H9 (cell line): ENCODE results near the gene EIF4E1B. TPM values are rescaled to one million over a fixed set of nuclear protein-coding genes. Genes with fewer than 3 reads are reported as not detected.

Experiments
- DNase-seq: peaks from one replicate; pipeline ENCODE4 v3.0.0-alpha.2; 2017
- H2AFZ ChIP-seq: one replicate; pipeline ENCODE4 v1.6.1; 2013; ENCODE audit warnings: mild to moderate bottlenecking, low read length, control low read depth, moderate library complexity
- H2AK5ac ChIP-seq: 2 replicates; pipeline ENCODE4 v1.6.1; 2013; ENCODE audit warnings: low read length, control low read depth, mixed read lengths; ENCODE audit not compliant: insufficient read length
- H2BK120ac ChIP-seq: one replicate; pipeline ENCODE4 v1.6.1; 2013; ENCODE audit warnings: low read depth, mild to moderate bottlenecking, low read length, control low read depth, inconsistent platforms; ENCODE audit not compliant: poor library complexity, severe bottlenecking
- H2BK12ac ChIP-seq: 2 replicates; pipeline ENCODE4 v1.6.1; 2013; ENCODE audit warnings: low read length, control low read depth, mixed read lengths, low read depth; ENCODE audit not compliant: insufficient read length
- H2BK15ac ChIP-seq: 2 replicates; pipeline ENCODE4 v1.6.1; 2013; ENCODE audit warnings: low read depth, low read length, control low read depth
- H2BK20ac ChIP-seq: one replicate; pipeline ENCODE4 v1.6.1; 2013; ENCODE audit warnings: low read depth, mild to moderate bottlenecking, low read length, control low read depth, inconsistent platforms; ENCODE audit not compliant: poor library complexity, severe bottlenecking
- H2BK5ac ChIP-seq: 2 replicates; pipeline ENCODE4 v1.6.1; 2013; ENCODE audit warnings: low read length, control low read depth, mixed read lengths; ENCODE audit not compliant: insufficient read length
- H3K14ac ChIP-seq: 2 replicates; pipeline ENCODE4 v1.6.1; 2013; ENCODE audit warnings: low read length, control low read depth; ENCODE audit not compliant: insufficient read depth
- H3K18ac ChIP-seq: 2 replicates; pipeline ENCODE4 v1.6.1; 2013; ENCODE audit warnings: low read depth, mild to moderate bottlenecking, mixed read lengths, low read length, control low read depth; ENCODE audit not compliant: insufficient read length
- H3K23ac ChIP-seq: 2 replicates; pipeline ENCODE4 v1.6.1; 2013; ENCODE audit warnings: low read length, control low read depth, mixed read lengths, low read depth; ENCODE audit not compliant: insufficient read length
- H3K23me2 ChIP-seq: 2 replicates; pipeline ENCODE4 v1.6.1; 2013; ENCODE audit warnings: low read depth, mild to moderate bottlenecking, mixed read lengths, low read length, control low read depth; ENCODE audit not compliant: insufficient read length, poor library complexity, severe bottlenecking
- H3K27ac ChIP-seq: 2 replicates; pipeline ENCODE4 v1.5.1; 2013; ENCODE audit warnings: low read length, control low read depth, mixed read lengths, low read depth; ENCODE audit not compliant: insufficient read length
- H3K27me3 ChIP-seq: 2 replicates; pipeline ENCODE4 v1.6.1; 2013; ENCODE audit warnings: low read length, control low read depth, inconsistent platforms; ENCODE audit not compliant: insufficient read depth
- H3K4ac ChIP-seq: 2 replicates; pipeline ENCODE4 v1.6.1; 2013; ENCODE audit warnings: low read depth, mild to moderate bottlenecking, control low read depth, inconsistent platforms, low read length, moderate library complexity
- H3K4me1 ChIP-seq: 2 replicates; pipeline ENCODE4 v1.6.1; 2013; ENCODE audit warnings: low read length, control low read depth, inconsistent platforms; ENCODE audit not compliant: insufficient read depth
- H3K4me2 ChIP-seq: 2 replicates; pipeline ENCODE4 v1.6.1; 2013; ENCODE audit warnings: low read length, control low read depth, mixed read lengths; ENCODE audit not compliant: insufficient read length, insufficient read depth
- H3K56ac ChIP-seq: 2 replicates; pipeline ENCODE4 v1.6.1; 2013; ENCODE audit warnings: low read depth, mild to moderate bottlenecking, mixed read lengths, low read length, control low read depth; ENCODE audit not compliant: insufficient read length
- H3K79me1 ChIP-seq: 2 replicates; pipeline ENCODE4 v1.6.1; 2013; ENCODE audit warnings: low read depth, mild to moderate bottlenecking, moderate library complexity, low read length, control low read depth, inconsistent platforms; ENCODE audit not compliant: insufficient read depth, poor library complexity, severe bottlenecking
- H3K79me2 ChIP-seq: 2 replicates; pipeline ENCODE4 v1.6.1; 2013; ENCODE audit warnings: low read length, control low read depth, inconsistent platforms; ENCODE audit not compliant: insufficient read depth
- H3K9ac ChIP-seq: 2 replicates; pipeline ENCODE4 v1.6.1; 2013; ENCODE audit warnings: low read length, control low read depth, mixed read lengths; ENCODE audit not compliant: insufficient read length; ENCODE audit errors: extremely low read depth
- H3K9me3 ChIP-seq: one replicate; pipeline ENCODE4 v1.6.1; 2013; ENCODE audit warnings: low read depth, low read length, inconsistent platforms; ENCODE audit not compliant: control insufficient read depth
- H3T11ph ChIP-seq: one replicate; pipeline ENCODE4 v1.6.1; 2013; ENCODE audit warnings: mild to moderate bottlenecking, low read length, control low read depth, inconsistent platforms
- H4K20me1 ChIP-seq: one replicate; pipeline ENCODE4 v1.6.1; 2013; ENCODE audit not compliant: control insufficient read depth, insufficient read length, insufficient read depth
- H4K5ac ChIP-seq: 2 replicates; pipeline ENCODE4 v1.6.1; 2013; ENCODE audit warnings: low read depth, mild to moderate bottlenecking, mixed read lengths, low read length, control low read depth; ENCODE audit not compliant: insufficient read length
- H4K8ac ChIP-seq: replicated peaks from 2 replicates; pipeline ENCODE4 v1.6.1; 2013; ENCODE audit warnings: low read length, control low read depth, mixed read lengths, low read depth; ENCODE audit not compliant: insufficient read length
- H4K91ac ChIP-seq: 2 replicates; pipeline ENCODE4 v1.6.1; 2013; ENCODE audit warnings: low read depth, mild to moderate bottlenecking, moderate library complexity, mixed read lengths, low read length, control low read depth; ENCODE audit not compliant: insufficient read length
- H3K27ac Mint-ChIP-seq, 3 experiments: 2 replicates in 2 of 3; 3 replicates in 1 of 3; pipeline ENCODE4 v1.8.0; 2020 to 2021; ENCODE audit warnings: mixed read lengths in 3 of 3, mild to moderate bottlenecking in 1 of 3, moderate library complexity in 1 of 3
- H3K27me3 Mint-ChIP-seq: 2 replicates; pipeline ENCODE4 v1.8.0; 2021; ENCODE audit warnings: low read depth, mild to moderate bottlenecking, moderate library complexity, mixed read lengths
- H3K36me3 Mint-ChIP-seq, 3 experiments: 2 replicates in 2 of 3; 3 replicates in 1 of 3; pipeline ENCODE4 v1.8.0; 2020 to 2021; ENCODE audit warnings: low read depth in 3 of 3, mixed read lengths in 3 of 3; ENCODE audit not compliant: insufficient read depth in 1 of 3
- H3K4me1 Mint-ChIP-seq, 2 experiments: 2 replicates each; pipeline ENCODE4 v1.8.0; 2020; ENCODE audit warnings: mixed read lengths in 2 of 2
- H3K4me3 Mint-ChIP-seq, 2 experiments: 2 replicates in 1 of 2; 3 replicates in 1 of 2; pipeline ENCODE4 v1.8.0; 2020 to 2021; ENCODE audit warnings: mild to moderate bottlenecking in 2 of 2, mixed read lengths in 2 of 2, moderate library complexity in 1 of 2
- H3K9me3 Mint-ChIP-seq, 2 experiments: 2 replicates in 1 of 2; 3 replicates in 1 of 2; pipeline ENCODE4 v1.8.0; 2020; ENCODE audit warnings: mild to moderate bottlenecking in 2 of 2, mixed read lengths in 2 of 2, moderate library complexity in 1 of 2
- CTCF ChIP-seq: fragments of 200-600 bp; sonication (generic); conservative IDR thresholded peaks from 3 replicates; pipeline ENCODE4 v1.8.0; 2021; ENCODE audit warnings: antibody characterized with exemption, mild to moderate bottlenecking
- WGBS: extraction: QIAGEN DNeasy Blood & Tissue Kit; methylation state at CpG from one replicate; pipeline ENCODE4 v1.1.7; 2013; ENCODE audit warnings: missing lambda C conversion rate, low lambda C conversion rate, mixed read lengths; ENCODE audit not compliant: insufficient read length; ENCODE audit errors: extremely low coverage; 5-methylcytosine and 5-hydroxymethylcytosine counted together
- total RNA-seq: library from RNA; stranded (reverse); gene quantifications from 2 replicates; pipeline ENCODE4 v1.2.1, GENCODE V29; 2021

EIF4E1B gene
- total RNA-seq, 1 experiment from 2014 or later = 1.3 TPM

GRCh38 chr5:176592573-176592972 lies 37.9 kb upstream of the EIF4E1B start:
- no CpG with 5 or more reads among the region's 3 CpGs for WGBS
- Mint-ChIP-seq H3K27ac (no peak overlapping the region), H3K4me3 (no peak overlapping the region), H3K36me3 (no peaks in the 10 kb centered on the region; a peak in 2 of 7 replicates), H3K9me3 (peaks cover 0 to 3% of the 10 kb centered on the region in 2 experiments; a peak in 3 of 5 replicates), H3K4me1 (no peaks in the 10 kb centered on the region), H3K27me3 (peaks cover 40% of the 10 kb centered on the region)
- no peak overlapping the region for H4K91ac ChIP-seq
- no peaks in the 10 kb centered on the region for H3K79me2 ChIP-seq
- H3K18ac ChIP-seq = no peak overlapping the region
- H2AFZ ChIP-seq = no peak overlapping the region
- H3K23ac ChIP-seq = no peak overlapping the region
- H2BK120ac ChIP-seq = no peak overlapping the region
- H3K9ac ChIP-seq = no peak overlapping the region
- H2BK12ac ChIP-seq = no peak overlapping the region
- no peak overlapping the region for H3K27ac ChIP-seq
- no peaks in the 10 kb centered on the region for H3K23me2 ChIP-seq
- H3K4me2 ChIP-seq = no peak overlapping the region
- no peak overlapping the region for H2AK5ac ChIP-seq
- H2BK15ac ChIP-seq = no peak overlapping the region
- H3K9me3 ChIP-seq = no peaks in the 10 kb centered on the region
- DNase-seq = no peak
- no peak overlapping the region for H3K14ac ChIP-seq
- peaks cover 5% of the 10 kb centered on the region for H4K20me1 ChIP-seq
- no peaks in the 10 kb centered on the region for H3K79me1 ChIP-seq
- peak overlapping the region; percentile 89 for H4K5ac ChIP-seq
- no peak overlapping the region for H3K4ac ChIP-seq
- TF ChIP-seq CTCF = no peak
- no peak overlapping the region for H2BK20ac ChIP-seq
- H4K8ac ChIP-seq = no peak overlapping the region
- H3K4me1 ChIP-seq = no peaks in the 10 kb centered on the region
- no peak overlapping the region for H3T11ph ChIP-seq
- no peak overlapping the region for H3K56ac ChIP-seq
- no peaks in the 10 kb centered on the region for H3K27me3 ChIP-seq
- no peak overlapping the region for H2BK5ac ChIP-seq
